ENCODE measurements around the gene MORN1.

Gene MORN1

DNA sequence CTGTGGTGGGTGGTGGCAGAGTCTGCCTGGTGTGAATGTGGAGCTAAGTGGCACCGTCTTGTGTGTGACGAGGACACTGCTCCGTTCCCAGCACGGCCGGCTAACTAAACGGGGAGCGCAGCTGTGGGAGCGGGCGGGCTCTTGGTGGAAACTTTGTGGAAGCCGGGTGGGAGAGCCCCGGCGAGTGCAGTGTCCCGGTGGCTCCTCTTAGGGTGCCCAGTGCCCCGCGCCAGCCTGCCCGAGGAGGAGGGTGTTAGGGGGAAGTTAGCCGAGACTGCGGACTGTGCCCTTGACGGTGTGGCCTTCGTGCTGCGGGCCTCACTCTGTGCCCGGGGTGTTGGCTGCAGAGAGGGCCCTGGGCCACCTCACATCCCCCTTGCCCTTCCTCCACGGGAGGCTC, 11.1 kb upstream of the MORN1 start:
- H3K4me1 ChIP-seq (ENCODE audit: control insufficient read depth, low read length), result no peaks in the 10 kb centered on the region
- no peaks in the 10 kb centered on the region for H3K27me3 ChIP-seq (ENCODE audit: control insufficient read depth, low read length)
- peaks cover 24% of the 10 kb centered on the region for H3K79me2 ChIP-seq (ENCODE audit: control insufficient read depth, low read length)
- no peak overlapping the region for H3K4me3 ChIP-seq (ENCODE audit: low read length)
- no peaks in the 10 kb centered on the region for H3K9me2 ChIP-seq (replicated peaks; ENCODE audit: control insufficient read depth, low read length)
- H4K20me1 ChIP-seq (ENCODE audit: control insufficient read depth, insufficient read depth, low read depth, low read length), result peaks cover 8% of the 10 kb centered on the region
- no peak overlapping the region for H3K4me2 ChIP-seq (ENCODE audit: low read length)
- peaks cover 88% of the 10 kb centered on the region for H3K36me3 ChIP-seq (ENCODE audit: control insufficient read depth, low read length)
- TF ChIP-seq CTCF (IDR thresholded peaks at IDR 0.05; ENCODE audit: low read depth, low read length, poor library complexity, severe bottlenecking) (no peak), EZH2phosphoT487 (IDR thresholded peaks at IDR 0.05; ENCODE audit: borderline replicate concordance, low read length) (no peak)
- no peak overlapping the region for H3K27ac ChIP-seq (ENCODE audit: low read depth, low read length)
- H3K9me3 ChIP-seq (ENCODE audit: control insufficient read depth, insufficient read depth, low read length), result no peaks in the 10 kb centered on the region
- H3F3A ChIP-seq (ENCODE audit: control insufficient read depth, insufficient read depth), result peaks cover 18% of the 10 kb centered on the region

DNA sequence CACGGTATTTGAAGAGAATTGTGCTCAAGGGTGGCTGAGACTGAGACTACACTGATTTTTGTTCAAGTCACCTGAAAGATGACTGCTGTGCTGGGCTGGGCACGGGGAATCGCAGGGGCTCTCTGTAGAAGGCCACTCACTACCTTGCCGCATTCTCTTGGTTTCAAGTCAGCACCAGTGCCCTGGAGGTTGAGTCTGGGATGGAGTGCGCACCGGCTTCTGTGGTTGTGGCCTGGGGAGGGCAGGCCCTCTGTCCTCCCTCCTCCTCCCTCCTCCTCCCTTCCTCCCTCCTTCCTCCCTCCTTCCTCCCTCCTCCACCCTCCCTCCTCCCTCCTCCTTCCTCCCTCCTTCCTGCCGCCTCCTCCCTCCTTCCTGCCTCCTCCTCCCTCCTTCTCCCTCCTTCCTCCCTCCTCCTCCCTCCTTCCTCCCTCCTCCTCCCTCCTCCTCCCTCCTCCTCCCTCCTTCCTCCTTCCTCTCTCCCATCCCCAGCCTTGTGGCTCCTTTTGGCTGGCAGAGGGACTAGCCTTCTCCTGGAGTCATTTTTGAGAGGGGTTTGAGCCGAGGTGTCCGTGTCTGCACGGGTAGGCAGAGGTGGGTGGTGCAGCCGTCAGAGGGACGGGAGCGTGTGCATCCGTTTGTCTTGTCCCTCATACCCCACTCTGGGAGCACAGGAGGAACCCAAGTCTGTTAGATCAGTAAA, 9.7 kb upstream of the MORN1 start:
- Histone ChIP-seq H3K36me3 (ENCODE audit: control insufficient read depth, low read length) (peaks cover 89% of the 10 kb centered on the region), H3K4me2 (ENCODE audit: low read length) (no peak overlapping the region), H3F3A (ENCODE audit: control insufficient read depth, insufficient read depth) (peaks cover 18% of the 10 kb centered on the region), H3K79me2 (ENCODE audit: control insufficient read depth, low read length) (peaks cover 32% of the 10 kb centered on the region), H3K4me1 (ENCODE audit: control insufficient read depth, low read length) (no peaks in the 10 kb centered on the region), H3K4me3 (ENCODE audit: low read length) (no peak overlapping the region), H4K20me1 (ENCODE audit: control insufficient read depth, insufficient read depth, low read depth, low read length) (peaks cover 8% of the 10 kb centered on the region), H3K27ac (ENCODE audit: low read depth, low read length) (no peak overlapping the region), H3K9me2 (replicated peaks; ENCODE audit: control insufficient read depth, low read length) (no peaks in the 10 kb centered on the region), H3K27me3 (ENCODE audit: control insufficient read depth, low read length) (no peaks in the 10 kb centered on the region), H3K9me3 (ENCODE audit: control insufficient read depth, insufficient read depth, low read length) (no peaks in the 10 kb centered on the region)
- TF ChIP-seq EZH2phosphoT487 (IDR thresholded peaks at IDR 0.05; ENCODE audit: borderline replicate concordance, low read length), result no peak
- TF ChIP-seq CTCF (IDR thresholded peaks at IDR 0.05; ENCODE audit: low read depth, low read length, poor library complexity, severe bottlenecking), result no peak

DNA sequence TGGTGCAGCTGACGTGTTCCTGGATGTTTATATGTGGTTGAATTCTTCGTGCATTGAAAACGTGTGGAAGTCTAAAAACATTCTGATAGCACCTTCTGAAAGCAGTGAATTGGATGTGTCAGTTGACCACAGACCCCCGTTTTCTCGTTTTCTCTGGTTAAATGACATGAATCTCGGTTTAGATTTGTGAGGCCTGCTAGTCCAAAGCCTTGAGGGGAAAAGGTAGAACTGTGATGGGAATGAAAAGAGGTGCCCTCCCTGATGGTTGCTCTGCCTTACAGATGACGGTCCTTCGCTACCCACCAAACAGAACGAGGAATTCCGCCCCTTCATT, 9.2 kb upstream of the MORN1 start:
- Histone ChIP-seq H3K27me3 (ENCODE audit: control insufficient read depth, low read length) (no peaks in the 10 kb centered on the region), H3K4me1 (ENCODE audit: control insufficient read depth, low read length) (no peaks in the 10 kb centered on the region), H3K79me2 (ENCODE audit: control insufficient read depth, low read length) (peaks cover 37% of the 10 kb centered on the region), H3K9me2 (replicated peaks; ENCODE audit: control insufficient read depth, low read length) (no peaks in the 10 kb centered on the region), H3K9me3 (ENCODE audit: control insufficient read depth, insufficient read depth, low read length) (no peaks in the 10 kb centered on the region), H3K27ac (ENCODE audit: low read depth, low read length) (no peak overlapping the region), H3K36me3 (ENCODE audit: control insufficient read depth, low read length) (peaks cover 90% of the 10 kb centered on the region), H3K4me2 (ENCODE audit: low read length) (no peak overlapping the region), H3F3A (ENCODE audit: control insufficient read depth, insufficient read depth) (peaks cover 17% of the 10 kb centered on the region), H4K20me1 (ENCODE audit: control insufficient read depth, insufficient read depth, low read depth, low read length) (peaks cover 7% of the 10 kb centered on the region), H3K4me3 (ENCODE audit: low read length) (no peak overlapping the region)
- no peak for TF ChIP-seq EZH2phosphoT487 (IDR thresholded peaks at IDR 0.05; ENCODE audit: borderline replicate concordance, low read length)
- TF ChIP-seq CTCF (IDR thresholded peaks at IDR 0.05; ENCODE audit: low read depth, low read length, poor library complexity, severe bottlenecking), result no peak
